ENCODE results near the gene ADAMTS17. TPM values are rescaled to one million over a fixed set of nuclear protein-coding genes. Genes with fewer than 3 reads are reported as not detected.

The ADAMTS17 gene
- total RNA-seq, 1 donor from 2014 or later: 1.5 TPM

DNA sequence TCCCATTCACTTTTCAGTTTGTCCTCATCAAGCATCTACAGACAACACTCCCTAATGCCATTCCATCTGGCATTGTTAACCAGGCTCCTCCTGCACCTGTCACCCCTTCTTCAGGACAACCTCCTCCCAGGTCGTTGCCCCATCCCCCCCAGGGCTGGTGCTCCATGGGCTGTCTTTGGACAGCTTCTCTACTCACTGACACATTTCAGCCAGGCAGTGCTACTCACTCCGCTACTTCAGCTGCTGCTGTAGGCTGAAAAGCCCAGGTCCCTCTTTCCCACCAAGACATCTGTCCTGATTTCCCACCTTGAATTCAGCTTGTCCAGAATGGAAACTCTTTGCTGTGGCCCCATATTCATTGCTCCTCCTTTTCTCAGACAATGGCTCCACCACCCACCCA lies 61.9 kb downstream of the ADAMTS17 start:
- H3K27me3 ChIP-seq: no peaks in the 10 kb centered on the region
- no peak for DNase-seq (ENCODE audit: low spot score)
- no peak overlapping the region for H3K9ac ChIP-seq
- H4K20me1 ChIP-seq (ENCODE audit: low read depth): no peaks in the 10 kb centered on the region
- H3K79me2 ChIP-seq (ENCODE audit: low read depth): no peaks in the 10 kb centered on the region
- H2AFZ ChIP-seq (replicated peaks): no peak overlapping the region
- no peaks in the 10 kb centered on the region for H3K4me1 ChIP-seq
- no peaks in the 10 kb centered on the region for H3K36me3 Mint-ChIP-seq
- peaks cover 5% of the 10 kb centered on the region for H3K4me1 Mint-ChIP-seq
- no peaks in the 10 kb centered on the region for H3K36me3 ChIP-seq
- H3F3A ChIP-seq (ENCODE audit: low read depth): no peaks in the 10 kb centered on the region
- TF ChIP-seq CTCF (IDR thresholded peaks at IDR 0.05) (no peak), EZH2phosphoT487 (IDR thresholded peaks at IDR 0.05) (no peak), EZH2 (IDR thresholded peaks at IDR 0.05) (no peak)
- H3K9me3 Mint-ChIP-seq: no peaks in the 10 kb centered on the region
- H3K27me3 Mint-ChIP-seq (ENCODE audit: insufficient read depth, low read depth): peaks cover 3% of the 10 kb centered on the region
- no peak overlapping the region for H3K4me3 ChIP-seq
- no peak overlapping the region for H3K4me3 Mint-ChIP-seq
- H3K9me3 ChIP-seq (ENCODE audit: low read depth): no peaks in the 10 kb centered on the region
- H3K27ac Mint-ChIP-seq: no peak overlapping the region
- H3K4me2 ChIP-seq: no peak overlapping the region
- no peak overlapping the region for H3K27ac ChIP-seq

- Mint-ChIP-seq H3K4me1 (peaks cover 5% of the 10 kb centered on the region), H3K27me3 (ENCODE audit: insufficient read depth, low read depth) (peaks cover 3% of the 10 kb centered on the region), H3K36me3 (no peaks in the 10 kb centered on the region), H3K4me3 (no peak overlapping the region), H3K9me3 (no peaks in the 10 kb centered on the region), H3K27ac (peak overlapping the region; percentile 91)
- Histone ChIP-seq H3K9ac (no peak overlapping the region), H3K4me1 (no peaks in the 10 kb centered on the region), H3K36me3 (no peaks in the 10 kb centered on the region), H3K9me3 (ENCODE audit: low read depth) (no peaks in the 10 kb centered on the region), H3K4me2 (no peak overlapping the region), H4K20me1 (ENCODE audit: low read depth) (no peaks in the 10 kb centered on the region), H3F3A (ENCODE audit: low read depth) (no peaks in the 10 kb centered on the region), H3K79me2 (ENCODE audit: low read depth) (no peaks in the 10 kb centered on the region), H3K27me3 (no peaks in the 10 kb centered on the region), H2AFZ (replicated peaks) (no peak overlapping the region), H3K4me3 (no peak overlapping the region), H3K27ac (no peak overlapping the region)
- DNase-seq (ENCODE audit: low spot score): no peak
- no peak for TF ChIP-seq EZH2 (IDR thresholded peaks at IDR 0.05)
- no peak for TF ChIP-seq CTCF (IDR thresholded peaks at IDR 0.05)
- TF ChIP-seq EZH2phosphoT487 (IDR thresholded peaks at IDR 0.05): no peak
Measured at GRCh38 chr15:100279446-100279845, 62.3 kb downstream of the ADAMTS17 start.

- H3K4me3 ChIP-seq: no peak overlapping the region
- no peak overlapping the region for H3K4me3 Mint-ChIP-seq
- H4K20me1 ChIP-seq (ENCODE audit: low read depth): no peaks in the 10 kb centered on the region
- no peak overlapping the region for H3K27ac Mint-ChIP-seq
- H3K9me3 ChIP-seq (ENCODE audit: low read depth): no peaks in the 10 kb centered on the region
- H3K4me1 ChIP-seq: no peaks in the 10 kb centered on the region
- no peaks in the 10 kb centered on the region for H3K36me3 Mint-ChIP-seq
- no peaks in the 10 kb centered on the region for H3F3A ChIP-seq (ENCODE audit: low read depth)
- no peak overlapping the region for H2AFZ ChIP-seq (replicated peaks)
- no peak overlapping the region for H3K27ac ChIP-seq
- H3K27me3 Mint-ChIP-seq (ENCODE audit: insufficient read depth, low read depth): peaks cover 3% of the 10 kb centered on the region
- TF ChIP-seq CTCF (IDR thresholded peaks at IDR 0.05) (no peak), EZH2phosphoT487 (IDR thresholded peaks at IDR 0.05) (no peak), EZH2 (IDR thresholded peaks at IDR 0.05) (no peak)
- H3K27me3 ChIP-seq: no peaks in the 10 kb centered on the region
- H3K36me3 ChIP-seq: no peaks in the 10 kb centered on the region
- peaks cover 5% of the 10 kb centered on the region for H3K4me1 Mint-ChIP-seq
- no peaks in the 10 kb centered on the region for H3K79me2 ChIP-seq (ENCODE audit: low read depth)
- no peak overlapping the region for H3K9ac ChIP-seq
- no peaks in the 10 kb centered on the region for H3K9me3 Mint-ChIP-seq
- no peak for DNase-seq (ENCODE audit: low spot score)
- H3K4me2 ChIP-seq: no peak overlapping the region
Measured at GRCh38 chr15:100278596-100279380, 63.0 kb downstream of the ADAMTS17 start.

Data from neural progenitor cell (in vitro differentiated cells).